ENCODE data around the gene FRMD4B.

- TF ChIP-seq, protein P1, sequence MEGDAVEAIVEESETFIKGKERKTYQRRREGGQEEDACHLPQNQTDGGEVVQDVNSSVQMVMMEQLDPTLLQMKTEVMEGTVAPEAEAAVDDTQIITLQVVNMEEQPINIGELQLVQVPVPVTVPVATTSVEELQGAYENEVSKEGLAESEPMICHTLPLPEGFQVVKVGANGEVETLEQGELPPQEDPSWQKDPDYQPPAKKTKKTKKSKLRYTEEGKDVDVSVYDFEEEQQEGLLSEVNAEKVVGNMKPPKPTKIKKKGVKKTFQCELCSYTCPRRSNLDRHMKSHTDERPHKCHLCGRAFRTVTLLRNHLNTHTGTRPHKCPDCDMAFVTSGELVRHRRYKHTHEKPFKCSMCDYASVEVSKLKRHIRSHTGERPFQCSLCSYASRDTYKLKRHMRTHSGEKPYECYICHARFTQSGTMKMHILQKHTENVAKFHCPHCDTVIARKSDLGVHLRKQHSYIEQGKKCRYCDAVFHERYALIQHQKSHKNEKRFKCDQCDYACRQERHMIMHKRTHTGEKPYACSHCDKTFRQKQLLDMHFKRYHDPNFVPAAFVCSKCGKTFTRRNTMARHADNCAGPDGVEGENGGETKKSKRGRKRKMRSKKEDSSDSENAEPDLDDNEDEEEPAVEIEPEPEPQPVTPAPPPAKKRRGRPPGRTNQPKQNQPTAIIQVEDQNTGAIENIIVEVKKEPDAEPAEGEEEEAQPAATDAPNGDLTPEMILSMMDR (IDR thresholded peaks at IDR 0.05; ENCODE audit: borderline replicate concordance, extremely low read depth, low read length, poor library complexity, severe bottlenecking): peak; percentile 86
- TF ChIP-seq EZH2 (IDR thresholded peaks at IDR 0.05; ENCODE audit: borderline replicate concordance, low read depth, low read length, severe bottlenecking): no peak
Measured at GRCh38 chr3:69425249-69425648, 39.4 kb upstream of the FRMD4B start.

Measured in DND-41 (cell line).